GM18511 (cell line): ENCODE results near the gene MS4A14.
"Not testable (repeated sequence)": the region's sequence is repeated elsewhere in the genome, so short reads cannot be mapped to it uniquely, and the experiment has no call there.

ENCODE experiments used
- ATAC-seq: cut with Tn5 transposase; IDR thresholded peaks from one replicate; pipeline ENCODE4 v1.9.1; 2021; ENCODE audit warnings: mild to moderate bottlenecking, moderate library complexity; ENCODE audit not compliant: unreplicated experiment

MS4A14 gene

DNA sequence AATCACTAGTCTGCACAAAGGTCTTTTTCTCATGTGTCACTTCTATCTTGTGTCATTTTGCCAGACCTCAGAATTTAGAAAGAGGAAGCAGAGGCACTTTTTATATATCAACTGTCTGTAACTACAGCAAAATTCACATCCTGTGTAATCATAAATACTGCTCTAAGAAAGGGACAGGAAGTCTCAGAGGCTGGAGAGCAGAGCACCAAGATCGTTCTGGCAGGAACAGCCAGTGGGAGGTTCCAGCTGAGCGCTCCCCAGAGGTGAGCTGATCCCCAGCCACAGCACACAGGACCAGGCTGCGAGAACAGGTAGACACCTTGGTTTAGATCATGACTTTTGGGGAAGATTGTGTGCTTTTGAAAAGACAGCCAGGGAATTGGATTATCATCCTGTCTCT is 17.9 kb upstream of the MS4A14 start, which contains the start of gene MS4A7:
MS4A7 (plus strand) TSS at position 179 of the 400 bp plus-strand sequence. CDS start 4,610 bp downstream, outside the sequence.
- ATAC-seq, result peak; percentile 95

- peak; percentile 99 for ATAC-seq
Observed at GRCh38 chr11:60389279-60389910, 6.9 kb upstream of the MS4A14 start.

DNA sequence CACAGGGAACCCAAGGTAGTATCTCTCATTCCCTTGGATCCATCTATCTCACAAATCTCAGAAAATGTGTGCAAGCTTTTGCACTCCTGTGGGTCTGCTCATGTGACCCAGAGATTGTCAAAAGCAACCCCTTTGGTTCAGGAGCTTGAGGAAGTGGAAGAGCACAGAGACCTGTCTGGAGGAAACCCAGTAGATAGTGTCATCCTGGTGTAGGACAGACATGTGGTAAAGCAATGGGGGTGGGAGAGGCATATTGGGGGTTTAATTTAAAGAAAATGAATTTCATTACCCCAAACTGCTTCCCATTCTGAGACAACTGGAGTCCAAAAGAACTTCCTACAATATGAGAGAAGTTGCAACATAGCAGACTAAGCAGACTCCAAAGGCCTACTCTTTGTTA is 5.8 kb upstream of the MS4A14 start:
- ATAC-seq, result no peak

GRCh38 chr11:60392361-60392760 is 3.9 kb upstream of the MS4A14 start:
- no peak for ATAC-seq

- ATAC-seq, result no peak
Observed at GRCh38 chr11:60393016-60393415, 3.2 kb upstream of the MS4A14 start.

- no peak for ATAC-seq
Observed at GRCh38 chr11:60394666-60395380, 1.4 kb upstream of the MS4A14 start.

DNA sequence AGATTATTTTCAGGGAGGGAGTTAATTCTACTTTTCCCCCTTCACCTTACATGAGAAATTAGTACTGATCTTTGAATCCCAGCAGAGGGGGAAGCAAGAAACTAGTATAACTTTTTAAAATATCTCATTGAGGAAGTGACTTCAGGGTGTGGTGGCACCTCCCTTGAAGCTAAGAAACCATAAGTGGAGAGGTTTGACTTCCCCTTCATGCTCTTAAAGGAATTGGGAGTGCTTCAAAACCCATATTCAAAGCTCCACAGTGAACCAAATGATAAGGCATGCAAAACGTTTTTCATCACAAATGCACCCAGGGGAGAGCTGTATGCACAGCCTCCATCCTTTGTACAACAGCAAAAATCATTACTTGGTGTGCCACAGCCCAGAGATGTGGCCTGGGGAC is 540 bp downstream of the MS4A14 start:
- peak; percentile 82 for ATAC-seq

- ATAC-seq, result no peak
Observed at GRCh38 chr11:60420015-60420414, 23.8 kb downstream of the MS4A14 start.

DNA sequence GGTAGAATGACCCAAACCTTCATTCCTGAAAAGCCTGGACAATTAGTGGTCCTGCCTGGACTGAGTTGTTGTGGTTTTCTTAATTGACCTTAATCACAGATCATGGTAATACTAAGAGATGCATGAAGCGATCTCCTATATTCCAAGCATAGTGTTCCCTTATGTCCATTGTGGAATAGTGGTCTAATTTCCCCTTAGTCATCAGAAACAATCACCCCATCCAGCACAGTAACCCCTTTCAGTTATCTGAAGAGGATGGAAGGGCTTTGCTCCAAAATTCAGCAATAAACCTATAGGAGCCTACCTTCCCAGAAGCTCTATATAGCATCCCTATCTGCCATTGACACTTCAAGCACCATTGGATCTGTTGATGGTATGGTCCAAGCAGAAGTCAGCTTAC is 26.4 kb downstream of the MS4A14 start:
- ATAC-seq, result no peak

DNA sequence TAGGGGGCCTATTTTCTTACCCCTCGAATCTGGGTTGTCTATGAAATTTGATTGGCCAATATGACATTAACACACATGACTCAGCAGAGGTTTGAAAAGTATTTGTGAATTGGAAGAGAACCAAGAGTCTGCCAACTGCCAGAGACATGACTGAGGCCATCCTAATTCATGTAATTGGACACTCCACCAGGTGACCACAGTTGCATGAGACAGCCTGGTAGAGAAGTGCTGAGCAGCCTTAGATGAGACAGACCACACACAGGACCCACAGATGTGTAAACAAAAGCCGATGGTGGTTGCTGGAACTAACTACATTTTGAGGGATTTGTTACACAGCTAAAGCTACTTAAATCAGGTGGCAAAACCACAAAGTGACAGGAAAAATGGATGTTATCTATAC is 32.3 kb downstream of the MS4A14 start:
- no peak for ATAC-seq

DNA sequence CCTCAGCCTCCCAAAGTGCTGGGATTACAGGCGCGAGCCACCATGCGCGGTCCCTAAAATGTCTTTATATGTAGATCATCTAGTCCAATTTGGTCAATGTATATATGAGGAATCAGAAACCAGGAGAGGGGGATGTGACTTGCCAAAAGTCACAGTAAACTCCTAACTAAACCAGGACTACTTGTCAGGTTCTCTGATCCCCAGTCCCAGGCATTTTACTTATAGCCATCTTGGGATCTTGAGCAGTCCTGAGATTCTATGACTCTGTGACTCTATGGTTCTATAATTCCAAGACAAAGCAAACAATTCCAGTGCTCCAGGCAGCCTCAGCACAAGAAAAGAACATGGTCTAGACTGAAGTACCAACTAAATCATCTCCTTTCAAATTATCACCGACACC is 33.0 kb downstream of the MS4A14 start, which contains the start of gene MS4A5:
MS4A5 (plus strand) TSS at position 301 of the 400 bp plus-strand sequence. CDS start 103 bp downstream, outside the sequence.
- no peak for ATAC-seq

DNA sequence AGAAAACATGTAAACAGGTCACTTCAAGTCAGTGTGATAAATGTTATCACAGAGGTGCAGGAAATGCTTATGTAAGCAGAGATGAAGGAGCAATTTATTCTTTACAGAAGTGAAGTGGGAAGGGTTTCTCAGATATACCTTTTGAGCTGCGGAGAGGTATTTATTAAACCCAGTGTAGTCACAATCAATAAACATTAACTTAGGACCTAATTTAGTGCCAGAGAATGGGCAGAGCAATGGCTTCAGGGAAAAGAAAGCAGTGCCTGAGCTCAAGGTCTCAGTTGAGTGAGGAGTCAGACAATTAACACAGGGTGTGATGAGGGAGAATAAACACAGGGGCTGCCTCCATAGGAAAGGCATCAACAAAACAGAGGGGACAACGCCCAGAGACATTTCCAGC is 35.0 kb downstream of the MS4A14 start:
- ATAC-seq, result no peak

DNA sequence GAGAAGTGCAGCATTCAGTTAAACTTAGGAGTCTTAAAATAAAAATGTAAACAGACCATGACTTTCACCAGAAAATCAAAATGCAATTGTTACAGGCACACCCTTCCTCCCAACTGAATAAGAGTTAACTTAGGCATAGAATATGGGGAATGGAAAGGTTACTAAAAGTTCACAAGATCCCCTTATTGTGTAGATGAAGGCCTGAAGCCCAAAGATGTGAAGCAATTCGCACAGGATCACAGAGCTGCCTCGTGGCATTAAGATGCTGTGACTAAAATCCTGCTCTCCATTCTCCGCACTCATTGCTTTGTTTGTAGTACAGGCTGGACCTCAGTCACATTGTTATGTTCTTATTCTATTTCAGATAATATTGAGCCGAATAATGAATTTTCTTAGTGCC is 37.1 kb downstream of the MS4A14 start:
- no peak for ATAC-seq

- no peak for ATAC-seq
Observed at GRCh38 chr11:60447070-60447469, 50.8 kb downstream of the MS4A14 start.

DNA sequence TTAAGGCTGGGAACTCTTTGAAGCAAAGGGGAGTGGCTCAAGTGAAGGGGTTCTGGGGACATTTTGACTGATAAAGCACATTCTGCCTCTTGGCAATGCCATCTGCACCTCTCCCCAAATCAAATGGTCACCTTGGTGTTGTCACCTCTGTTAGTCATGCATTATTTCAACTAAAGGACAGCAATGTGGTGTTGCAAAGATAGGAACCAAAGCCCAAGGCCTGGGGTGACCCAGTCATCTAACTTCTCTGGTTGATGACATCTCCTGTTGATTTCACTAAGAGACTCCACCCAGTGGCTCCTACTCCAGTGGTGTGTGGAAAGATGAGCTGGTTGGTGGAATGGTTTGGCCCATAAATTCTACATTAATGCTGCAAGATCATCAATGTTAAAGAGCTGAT is 51.6 kb downstream of the MS4A14 start:
- ATAC-seq, result no peak

- not testable (repeated sequence) for ATAC-seq
Observed at GRCh38 chr11:60451185-60451584, 54.9 kb downstream of the MS4A14 start.

GRCh38 chr11:60454212-60454611 is 58.0 kb downstream of the MS4A14 start:
- no peak for ATAC-seq

DNA sequence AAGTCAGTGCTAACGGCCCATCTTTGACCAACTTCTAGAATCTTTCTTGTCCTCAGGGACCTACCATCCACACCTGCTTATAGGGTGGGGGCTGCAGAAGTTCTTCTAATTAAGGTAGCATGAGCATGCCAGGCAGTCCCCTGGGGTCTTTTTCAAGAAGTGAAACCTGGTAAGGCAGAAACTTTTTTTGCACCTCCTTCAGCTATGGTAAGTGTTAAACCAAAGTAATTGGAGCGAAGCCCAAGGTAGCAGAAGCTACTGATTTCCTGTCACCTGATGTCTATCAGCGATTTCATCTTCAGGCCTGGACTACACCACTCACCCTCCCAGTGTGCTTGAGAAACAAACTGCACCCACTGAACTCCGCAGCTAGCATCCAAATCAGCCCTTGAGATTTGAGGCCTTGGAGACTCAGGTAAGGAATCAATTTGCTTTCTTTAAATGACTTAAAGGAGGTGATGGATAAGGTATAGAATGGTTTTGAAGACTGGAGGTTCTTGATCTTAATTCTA is 59.3 kb downstream of the MS4A14 start, which contains the start of gene MS4A1:
MS4A1 (plus strand) TSS at position 317 of the 512 bp plus-strand sequence. CDS start 6,528 bp downstream, outside the sequence.
- ATAC-seq, result peak; percentile 91

GRCh38 chr11:60457576-60457975 is 61.3 kb downstream of the MS4A14 start:
- peak; percentile 44 for ATAC-seq

GRCh38 chr11:60459345-60459744 is 63.1 kb downstream of the MS4A14 start:
- no peak for ATAC-seq
